Fibroblast of mammary gland (primary cell): ENCODE measurements around the gene AHCYL1.

Experiments
- DNase-seq: peaks from one replicate; pipeline ENCODE4 v3.0.0-alpha.2; 2010; ENCODE audit warnings: low read depth
- H3K4me3 ChIP-seq: 2 replicates; pipeline ENCODE4 v1.5.1; 2011; ENCODE audit warnings: low read depth, mild to moderate bottlenecking, low read length, moderate library complexity; ENCODE audit not compliant: control insufficient read depth
- TF ChIP-seq, protein P1 (sequence below): conservative IDR thresholded peaks from 2 replicates; pipeline ENCODE4 v1.5.1; 2011; ENCODE audit warnings: low read depth, low read length, inconsistent platforms; ENCODE audit not compliant: control insufficient read depth, insufficient read depth

AHCYL1 gene

DNA sequence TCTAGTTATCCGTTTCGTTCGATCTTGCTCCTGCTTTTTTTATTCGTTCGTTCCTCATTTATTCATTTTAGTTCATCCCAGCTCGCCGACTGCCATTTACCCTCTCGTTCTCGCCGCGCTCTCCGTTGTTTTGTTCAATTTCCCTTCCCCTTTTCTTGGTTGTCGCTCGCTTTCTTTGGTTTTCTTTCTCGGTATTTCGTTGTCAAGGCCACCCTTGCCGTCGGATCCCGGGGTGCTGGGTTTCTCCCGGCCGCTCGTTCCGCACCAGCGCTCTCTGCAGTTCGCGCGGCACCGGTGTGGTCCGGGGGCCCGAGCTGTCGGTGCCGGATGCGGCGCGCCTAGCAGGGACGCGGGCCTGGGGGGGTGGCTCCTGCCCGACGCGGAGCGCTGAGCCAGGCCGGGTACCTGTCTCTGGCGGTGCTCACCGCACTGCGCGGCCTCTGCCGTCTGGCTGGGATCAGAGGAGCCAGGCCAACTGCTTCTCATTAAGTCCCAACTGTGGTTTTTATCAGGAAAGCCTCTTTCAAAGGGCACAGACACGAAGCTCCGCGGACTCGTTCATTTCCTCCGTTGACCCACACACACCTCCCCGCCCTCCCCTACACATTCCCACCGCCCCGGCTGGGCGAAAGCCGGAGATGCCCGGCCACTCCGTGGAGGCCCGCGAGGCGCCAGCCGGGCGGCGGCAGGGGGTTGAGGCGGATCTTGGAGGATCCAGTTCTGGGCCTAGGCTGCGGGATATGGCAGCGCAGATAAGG is 84.3 kb downstream of the AHCYL1 start:
- DNase-seq, result no peak
- no peak overlapping the region for H3K4me3 ChIP-seq
- TF ChIP-seq, protein P1, sequence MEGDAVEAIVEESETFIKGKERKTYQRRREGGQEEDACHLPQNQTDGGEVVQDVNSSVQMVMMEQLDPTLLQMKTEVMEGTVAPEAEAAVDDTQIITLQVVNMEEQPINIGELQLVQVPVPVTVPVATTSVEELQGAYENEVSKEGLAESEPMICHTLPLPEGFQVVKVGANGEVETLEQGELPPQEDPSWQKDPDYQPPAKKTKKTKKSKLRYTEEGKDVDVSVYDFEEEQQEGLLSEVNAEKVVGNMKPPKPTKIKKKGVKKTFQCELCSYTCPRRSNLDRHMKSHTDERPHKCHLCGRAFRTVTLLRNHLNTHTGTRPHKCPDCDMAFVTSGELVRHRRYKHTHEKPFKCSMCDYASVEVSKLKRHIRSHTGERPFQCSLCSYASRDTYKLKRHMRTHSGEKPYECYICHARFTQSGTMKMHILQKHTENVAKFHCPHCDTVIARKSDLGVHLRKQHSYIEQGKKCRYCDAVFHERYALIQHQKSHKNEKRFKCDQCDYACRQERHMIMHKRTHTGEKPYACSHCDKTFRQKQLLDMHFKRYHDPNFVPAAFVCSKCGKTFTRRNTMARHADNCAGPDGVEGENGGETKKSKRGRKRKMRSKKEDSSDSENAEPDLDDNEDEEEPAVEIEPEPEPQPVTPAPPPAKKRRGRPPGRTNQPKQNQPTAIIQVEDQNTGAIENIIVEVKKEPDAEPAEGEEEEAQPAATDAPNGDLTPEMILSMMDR, result no peak

- no peak overlapping the region for H3K4me3 ChIP-seq
- no peak for DNase-seq
Observed at GRCh38 chr1:110069404-110070281, 85.1 kb downstream of the AHCYL1 start.

GRCh38 chr1:110070282-110070669 is 85.7 kb downstream of the AHCYL1 start:
- no peak for DNase-seq
- H3K4me3 ChIP-seq, result no peak overlapping the region
- TF ChIP-seq, protein P1, result no peak

More at GRCh38 chr1:110069404-110070281, 85.1 kb downstream of the AHCYL1 start:
- TF ChIP-seq, protein P1, result no peak

DNA sequence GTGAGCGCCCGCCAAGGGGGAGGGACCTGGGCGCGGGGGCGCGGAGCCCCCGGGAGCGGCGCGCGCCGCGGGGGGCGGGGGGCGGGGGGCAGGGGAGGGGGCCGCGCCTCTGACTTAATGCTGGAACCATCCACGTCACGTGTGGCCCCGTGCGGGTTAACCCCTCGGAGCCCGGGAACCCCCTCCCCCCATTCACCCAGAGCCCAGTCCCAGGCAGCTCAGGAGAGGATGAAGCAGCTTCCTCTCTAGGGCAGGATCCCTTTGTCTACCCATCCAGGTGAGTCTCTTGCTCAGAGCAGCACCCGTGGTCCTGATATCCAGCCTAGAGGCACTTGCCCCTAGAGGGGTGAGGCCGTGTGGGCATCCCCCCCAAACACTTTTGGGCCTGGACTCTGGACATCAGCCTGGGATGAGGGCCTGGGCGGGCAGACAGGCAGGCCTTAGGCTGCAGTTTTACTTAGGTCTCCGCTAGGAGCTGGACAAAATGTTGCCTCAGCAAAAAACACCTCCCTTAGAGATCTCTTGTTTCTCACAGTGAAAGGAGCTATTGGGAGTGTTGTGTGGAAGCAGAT is 86.2 kb downstream of the AHCYL1 start, which contains the start of gene ALX3:
TSS of gene ALX3 (minus strand) at position 2 of the 572 bp plus-strand sequence. CDS start 60 bp downstream, outside the sequence.
- TF ChIP-seq, protein P1, result no peak
- no peak for DNase-seq
- H3K4me3 ChIP-seq, result no peak within 1 kb of the TSS
